MCF 10A (cell line): ENCODE results near the gene CMYA5. TPM values are rescaled to one million over a fixed set of nuclear protein-coding genes. Genes with fewer than 3 reads are reported as not detected.

Experiments used
- BruUV-seq: library from RNA; stranded (reverse); fragments of 400-500 nt; replicated peaks from 2 replicates; lab custom pipeline; 2021; lab: Mats Ljungman, UMichigan
- CTCF ChIA-PET: fragments of 300-600 bp; sonication (Branson Sonifier 250); formaldehyde crosslinking; extraction: SDS; loops from one replicate; lab custom pipeline; 2021; ENCODE audit warnings: antibody characterized with exemption, inconsistent platforms; lab: Yijun Ruan, JAX
- POLR2A ChIA-PET: fragments of 300-600, 350-650 bp; sonication (Branson Sonifier 250); formaldehyde crosslinking; extraction: SDS; loops from one replicate; lab custom pipeline; 2020; ENCODE audit warnings: antibody characterized with exemption, inconsistent platforms; lab: Yijun Ruan, JAX
- DNase-seq: peaks from one replicate; pipeline ENCODE4 v3.0.0-alpha.2; 2018; ENCODE audit not compliant: unreplicated experiment
- H3K27ac Mint-ChIP-seq: one replicate; pipeline ENCODE4 v1.8.0; 2022; ENCODE audit warnings: mild to moderate bottlenecking, low read depth, mixed read lengths; ENCODE audit not compliant: unreplicated experiment
- H3K27me3 Mint-ChIP-seq: one replicate; pipeline ENCODE4 v1.8.0; 2022; ENCODE audit warnings: mixed read lengths; ENCODE audit not compliant: insufficient read depth, unreplicated experiment
- H3K36me3 Mint-ChIP-seq: one replicate; pipeline ENCODE4 v1.8.0; 2022; ENCODE audit warnings: mild to moderate bottlenecking, moderate library complexity, mixed read lengths; ENCODE audit not compliant: insufficient read depth, unreplicated experiment
- H3K4me1 Mint-ChIP-seq: one replicate; pipeline ENCODE4 v1.8.0; 2022; ENCODE audit warnings: mixed read lengths; ENCODE audit not compliant: insufficient read depth, unreplicated experiment
- H3K4me3 Mint-ChIP-seq: one replicate; pipeline ENCODE4 v1.8.0; 2022; ENCODE audit warnings: mild to moderate bottlenecking, moderate library complexity, mixed read lengths; ENCODE audit not compliant: unreplicated experiment
- H3K9me3 Mint-ChIP-seq: one replicate; pipeline ENCODE4 v1.8.0; 2022; ENCODE audit warnings: mixed read lengths; ENCODE audit not compliant: unreplicated experiment
- intact Hi-C: fragments of 100-400 bp; cut with micrococcal nuclease; formaldehyde crosslinking; loops from 2 replicates; pipeline ENCODE4 v1.14.1; 2022
- total RNA-seq: library from RNA; stranded (reverse); gene quantifications from 2 replicates; pipeline ENCODE4 v1.2.3, GENCODE V29; 2022
- TF ChIP-seq, protein P1 (sequence below): fragments of 200-600 bp; IDR thresholded peaks from one replicate; pipeline ENCODE4 v1.8.0; 2022; ENCODE audit warnings: antibody characterized with exemption, mild to moderate bottlenecking; ENCODE audit not compliant: unreplicated experiment

CMYA5 gene
- total RNA-seq, 1 experiment from 2014 or later = 0.61 TPM

GRCh38 chr5:79798893-79799590 lies 109.4 kb downstream of the CMYA5 start:
- H3K4me1 Mint-ChIP-seq = peaks cover 7% of the 10 kb centered on the region
- ChIA-PET POLR2A (interaction anchor here (0.7 kb wide), 1 partner anchor 631 kb away, joined by 3 read pairs; no protein-coding TSS in a partner anchor), CTCF (no interaction called here)
- H3K36me3 Mint-ChIP-seq = no peaks in the 10 kb centered on the region
- TF ChIP-seq, protein P1, sequence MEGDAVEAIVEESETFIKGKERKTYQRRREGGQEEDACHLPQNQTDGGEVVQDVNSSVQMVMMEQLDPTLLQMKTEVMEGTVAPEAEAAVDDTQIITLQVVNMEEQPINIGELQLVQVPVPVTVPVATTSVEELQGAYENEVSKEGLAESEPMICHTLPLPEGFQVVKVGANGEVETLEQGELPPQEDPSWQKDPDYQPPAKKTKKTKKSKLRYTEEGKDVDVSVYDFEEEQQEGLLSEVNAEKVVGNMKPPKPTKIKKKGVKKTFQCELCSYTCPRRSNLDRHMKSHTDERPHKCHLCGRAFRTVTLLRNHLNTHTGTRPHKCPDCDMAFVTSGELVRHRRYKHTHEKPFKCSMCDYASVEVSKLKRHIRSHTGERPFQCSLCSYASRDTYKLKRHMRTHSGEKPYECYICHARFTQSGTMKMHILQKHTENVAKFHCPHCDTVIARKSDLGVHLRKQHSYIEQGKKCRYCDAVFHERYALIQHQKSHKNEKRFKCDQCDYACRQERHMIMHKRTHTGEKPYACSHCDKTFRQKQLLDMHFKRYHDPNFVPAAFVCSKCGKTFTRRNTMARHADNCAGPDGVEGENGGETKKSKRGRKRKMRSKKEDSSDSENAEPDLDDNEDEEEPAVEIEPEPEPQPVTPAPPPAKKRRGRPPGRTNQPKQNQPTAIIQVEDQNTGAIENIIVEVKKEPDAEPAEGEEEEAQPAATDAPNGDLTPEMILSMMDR = no peak
- no peaks in the 10 kb centered on the region for H3K27me3 Mint-ChIP-seq
- H3K27ac Mint-ChIP-seq = no peak overlapping the region
- no peak overlapping the region for H3K4me3 Mint-ChIP-seq
- intact Hi-C loops = no loop called here
- BruUV-seq = no TSS peak
- no peak for DNase-seq
- H3K9me3 Mint-ChIP-seq = no peaks in the 10 kb centered on the region

DNA sequence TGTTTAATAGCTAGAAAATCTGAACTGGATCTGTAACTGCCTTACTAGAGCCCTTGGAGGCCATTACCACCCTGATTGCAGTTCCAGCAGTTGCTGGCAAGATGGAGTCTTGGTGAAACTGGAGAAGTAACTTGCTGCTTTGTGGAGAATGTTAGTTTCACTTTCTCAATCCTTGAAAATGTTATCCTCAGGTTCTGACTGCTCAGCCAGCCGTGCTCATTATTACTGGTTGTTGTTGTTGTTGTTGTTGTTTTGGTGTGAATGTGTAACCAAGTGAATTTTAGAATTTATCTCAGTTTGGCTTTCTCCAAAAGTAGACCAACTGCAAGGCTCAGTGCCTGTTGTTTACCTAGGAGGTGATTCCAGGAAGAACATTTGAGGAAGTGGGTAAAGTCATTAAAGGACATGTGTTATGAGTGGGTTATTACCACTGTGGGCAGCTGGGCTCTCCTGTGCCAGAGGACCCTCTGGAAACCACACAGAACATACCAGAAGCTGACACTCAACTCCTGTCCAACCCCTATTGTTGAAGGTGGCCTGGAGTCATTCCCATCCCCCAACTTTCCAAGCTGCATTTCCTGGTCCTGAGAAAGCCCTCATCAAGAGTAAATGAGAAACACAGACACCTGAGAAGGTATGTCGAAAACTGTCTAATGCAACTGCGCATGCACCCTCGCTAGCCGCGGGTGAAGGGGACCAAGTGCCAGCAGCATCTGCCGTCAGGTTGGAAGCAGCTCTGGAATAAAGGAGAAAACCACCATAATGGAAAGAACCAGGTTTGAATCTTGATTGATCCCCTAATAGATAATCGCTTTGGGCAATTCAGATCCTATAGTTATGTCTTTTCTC lies 111.6 kb downstream of the CMYA5 start:
- BruUV-seq = no TSS peak
- no peaks in the 10 kb centered on the region for H3K36me3 Mint-ChIP-seq
- ChIA-PET POLR2A (no interaction called here), CTCF (no interaction called here)
- TF ChIP-seq, protein P1 = no peak
- H3K9me3 Mint-ChIP-seq = no peaks in the 10 kb centered on the region
- H3K4me3 Mint-ChIP-seq = no peak overlapping the region
- H3K27ac Mint-ChIP-seq = no peak overlapping the region
- H3K27me3 Mint-ChIP-seq = no peaks in the 10 kb centered on the region
- intact Hi-C loops = no loop called here
- no peaks in the 10 kb centered on the region for H3K4me1 Mint-ChIP-seq
- DNase-seq = no peak

DNA sequence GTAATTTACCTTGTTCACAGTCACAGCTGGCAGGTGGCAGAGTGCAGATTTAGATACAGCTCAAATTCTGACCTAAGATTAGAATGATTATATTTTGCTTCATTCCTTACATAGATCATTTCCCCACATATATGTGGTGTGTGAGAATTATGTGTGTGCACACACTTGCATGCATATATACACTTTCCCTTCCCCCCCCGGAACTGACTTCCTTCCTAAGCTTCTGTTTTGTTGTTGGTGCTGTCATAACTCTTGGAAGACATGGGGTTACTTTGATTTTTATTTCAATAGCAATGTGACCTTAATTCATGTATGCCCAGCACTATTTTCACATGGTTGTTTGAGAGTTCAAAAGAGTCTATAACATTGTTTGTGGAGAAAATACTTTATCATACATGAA lies 112.8 kb downstream of the CMYA5 start:
- Mint-ChIP-seq H3K4me3 (no peak overlapping the region), H3K36me3 (no peaks in the 10 kb centered on the region), H3K27ac (no peak overlapping the region), H3K9me3 (no peaks in the 10 kb centered on the region), H3K27me3 (no peaks in the 10 kb centered on the region), H3K4me1 (no peaks in the 10 kb centered on the region)
- no peak for DNase-seq
- intact Hi-C loops = no loop called here
- ChIA-PET POLR2A (interaction anchor here (0.5 kb wide), 1 partner anchor 817 kb away, joined by 3 read pairs; no protein-coding TSS in a partner anchor), CTCF (no interaction called here)
- no TSS peak for BruUV-seq
- TF ChIP-seq, protein P1 = no peak

DNA sequence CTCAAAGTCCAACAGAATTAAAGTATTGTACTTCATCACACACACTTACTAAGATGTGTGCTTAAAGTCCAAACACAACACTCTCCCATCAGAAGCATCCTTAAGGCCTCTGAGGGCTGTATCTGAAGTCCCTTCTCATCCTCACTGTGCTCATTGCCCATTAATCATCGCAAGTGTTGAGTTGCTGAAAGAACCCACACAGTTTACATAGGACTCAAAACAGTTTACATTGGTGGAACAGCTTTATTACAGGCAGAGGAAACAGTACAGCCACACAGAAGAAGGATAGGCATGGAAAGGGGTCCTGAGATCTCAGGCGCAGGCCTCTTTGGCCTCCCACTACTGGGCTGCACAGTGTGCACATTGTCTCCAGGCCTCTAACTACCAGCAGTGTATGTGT lies 113.4 kb downstream of the CMYA5 start:
- CTCF ChIA-PET = no interaction called here
- intact Hi-C loops = no loop called here
- Mint-ChIP-seq H3K27ac (no peak overlapping the region), H3K27me3 (no peaks in the 10 kb centered on the region), H3K9me3 (no peaks in the 10 kb centered on the region), H3K4me3 (no peak overlapping the region), H3K36me3 (no peaks in the 10 kb centered on the region), H3K4me1 (no peaks in the 10 kb centered on the region)
- no TSS peak for BruUV-seq
- TF ChIP-seq, protein P1 = no peak
- no peak for DNase-seq
- POLR2A ChIA-PET = no interaction called here
